ENCODE measurements around the gene RTP1.

RTP1 gene

GRCh38 chr3:187243933-187244524 is 46.7 kb downstream of the RTP1 start:
- DNase-seq, result no peak

GRCh38 chr3:187247398-187247797 is 50.1 kb downstream of the RTP1 start:
- DNase-seq, result no peak

Measured in effector CD4-positive, alpha-beta T cell (primary cell).